ENCODE results near the gene MAEA.

DNA sequence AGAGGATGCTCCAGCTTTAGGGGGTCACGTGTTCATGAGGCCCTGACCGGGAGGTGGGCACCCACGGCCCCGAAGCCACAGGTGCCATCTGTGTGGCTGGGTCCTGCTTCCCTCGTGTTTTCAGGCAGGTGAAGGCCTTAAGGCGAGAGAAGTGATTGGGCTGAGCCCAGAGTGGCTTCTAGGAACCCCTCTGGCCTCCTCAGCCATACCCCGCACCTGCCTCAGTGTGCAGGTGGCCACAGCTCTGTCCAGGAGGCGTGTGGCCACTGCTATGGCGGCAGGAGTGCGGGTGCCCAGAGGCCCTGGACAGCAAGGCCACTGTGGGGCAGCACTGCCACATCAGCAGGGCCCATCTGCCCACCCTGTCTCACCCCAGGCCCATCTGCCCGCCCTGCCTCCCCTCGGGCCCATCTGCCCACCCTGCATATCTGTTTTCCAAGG lies 91.5 kb downstream of the MAEA start:
- TF ChIP-seq, protein P1, sequence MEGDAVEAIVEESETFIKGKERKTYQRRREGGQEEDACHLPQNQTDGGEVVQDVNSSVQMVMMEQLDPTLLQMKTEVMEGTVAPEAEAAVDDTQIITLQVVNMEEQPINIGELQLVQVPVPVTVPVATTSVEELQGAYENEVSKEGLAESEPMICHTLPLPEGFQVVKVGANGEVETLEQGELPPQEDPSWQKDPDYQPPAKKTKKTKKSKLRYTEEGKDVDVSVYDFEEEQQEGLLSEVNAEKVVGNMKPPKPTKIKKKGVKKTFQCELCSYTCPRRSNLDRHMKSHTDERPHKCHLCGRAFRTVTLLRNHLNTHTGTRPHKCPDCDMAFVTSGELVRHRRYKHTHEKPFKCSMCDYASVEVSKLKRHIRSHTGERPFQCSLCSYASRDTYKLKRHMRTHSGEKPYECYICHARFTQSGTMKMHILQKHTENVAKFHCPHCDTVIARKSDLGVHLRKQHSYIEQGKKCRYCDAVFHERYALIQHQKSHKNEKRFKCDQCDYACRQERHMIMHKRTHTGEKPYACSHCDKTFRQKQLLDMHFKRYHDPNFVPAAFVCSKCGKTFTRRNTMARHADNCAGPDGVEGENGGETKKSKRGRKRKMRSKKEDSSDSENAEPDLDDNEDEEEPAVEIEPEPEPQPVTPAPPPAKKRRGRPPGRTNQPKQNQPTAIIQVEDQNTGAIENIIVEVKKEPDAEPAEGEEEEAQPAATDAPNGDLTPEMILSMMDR (IDR thresholded peaks at IDR 0.05), result no peak
- TF ChIP-seq POLR2AphosphoS5 (IDR thresholded peaks at IDR 0.05) (no peak), EP300 (IDR thresholded peaks at IDR 0.05; ENCODE audit: low read depth) (no peak), POLR2A (IDR thresholded peaks at IDR 0.05) (no peak)

Measured in transverse colon (tissue), 4 donors.